Nucleus accumbens (tissue), 56 donors: ENCODE data around the gene FOXK1.

Experiments
- DNase-seq, 56 donors: peaks; one replicate each; lab custom pipeline; 2025; lab: John Stamatoyannopoulos, UW

Gene FOXK1

GRCh38 chr7:4693152-4693551 lies 11.1 kb downstream of the FOXK1 start:
- no peak for DNase-seq

DNA sequence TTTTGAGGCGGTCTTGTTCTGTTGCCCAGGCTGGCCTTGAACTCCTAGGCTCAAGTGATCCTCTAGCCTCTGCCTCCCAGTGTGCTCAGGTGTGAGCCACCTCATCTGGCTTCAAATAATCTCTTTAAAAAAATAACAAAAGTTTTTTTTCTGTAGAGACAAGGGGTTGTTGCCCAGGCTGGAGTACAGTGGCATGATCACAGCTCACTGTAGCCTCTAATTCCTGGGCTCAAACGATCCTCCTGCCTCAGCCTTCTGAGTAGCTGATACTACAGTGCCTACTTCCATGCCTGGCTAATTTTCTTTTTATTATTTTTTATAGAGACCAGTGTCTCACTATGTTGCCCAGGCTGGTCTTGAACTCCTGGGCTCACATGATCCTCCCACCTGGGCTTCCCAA lies 11.7 kb downstream of the FOXK1 start:
- DNase-seq = no peak

DNA sequence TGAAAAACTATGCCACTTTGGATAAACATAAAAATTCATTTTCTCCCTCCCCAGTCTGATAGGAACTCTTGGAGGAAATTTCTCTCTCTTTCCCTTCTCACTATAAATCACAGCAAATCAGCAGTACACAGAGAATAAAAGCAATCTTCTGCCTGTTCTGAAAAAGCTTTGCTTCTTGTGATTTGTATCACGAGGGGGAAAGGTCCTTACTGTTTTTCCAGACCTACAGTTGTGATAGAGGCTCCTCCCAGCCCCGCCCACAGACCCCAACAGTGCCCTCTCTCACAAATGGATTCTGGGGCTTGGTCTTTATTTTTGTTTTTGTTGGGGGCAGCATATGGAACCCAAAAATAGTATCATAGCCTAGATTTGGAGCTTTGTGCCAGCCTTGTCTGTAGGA lies 12.2 kb downstream of the FOXK1 start:
- no peak for DNase-seq

DNA sequence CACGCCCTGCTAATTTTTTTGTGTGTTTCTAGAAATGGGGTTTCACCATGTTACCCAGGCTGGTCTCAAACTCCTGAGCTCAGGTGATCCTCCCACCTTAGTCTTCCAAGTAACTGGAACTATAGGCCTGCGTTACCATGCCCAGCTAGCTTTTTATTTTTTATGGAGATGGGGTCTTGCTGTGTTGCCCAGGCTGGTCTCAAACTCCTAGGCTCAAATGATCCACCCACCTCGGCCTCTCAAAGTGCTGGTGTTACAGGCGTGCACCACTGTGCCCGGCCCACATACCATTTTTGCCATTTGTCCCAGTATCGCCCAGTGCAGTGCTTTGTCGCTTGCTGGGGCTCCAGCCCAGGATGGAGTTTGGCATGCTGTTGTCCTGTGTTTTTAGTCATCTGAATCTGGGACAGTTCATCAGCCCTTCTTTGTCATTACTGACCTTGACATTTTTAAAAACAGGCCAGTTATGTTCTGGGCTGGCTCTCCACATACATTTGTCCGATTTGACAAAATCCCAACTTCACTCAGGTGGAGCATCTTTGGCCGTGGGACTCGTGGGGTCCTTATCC lies 16.7 kb downstream of the FOXK1 start:
- DNase-seq = no peak

DNA sequence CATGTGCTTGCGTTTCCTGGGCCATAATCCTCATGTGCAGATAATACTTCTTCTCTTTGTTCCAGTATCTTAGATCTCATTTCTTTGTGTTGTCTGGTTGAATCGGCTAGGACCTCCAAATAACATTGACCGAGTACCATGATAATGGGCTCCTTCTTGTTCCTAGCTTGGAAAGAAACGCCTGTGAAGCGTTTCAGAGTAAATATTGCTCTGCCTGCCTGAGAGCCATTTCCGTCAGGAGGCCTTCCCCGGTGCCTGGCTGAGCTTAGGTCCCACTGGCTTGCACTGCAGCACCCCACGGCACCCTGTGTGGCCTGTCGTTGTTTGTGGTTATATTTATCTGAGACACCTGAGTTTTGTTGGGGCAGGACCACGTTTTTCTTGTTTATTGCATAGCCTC lies 17.7 kb downstream of the FOXK1 start:
- no peak for DNase-seq

GRCh38 chr7:4700577-4701235 lies 18.6 kb downstream of the FOXK1 start:
- DNase-seq = peak in 2 of 56 donors; percentile 15 to 43

DNA sequence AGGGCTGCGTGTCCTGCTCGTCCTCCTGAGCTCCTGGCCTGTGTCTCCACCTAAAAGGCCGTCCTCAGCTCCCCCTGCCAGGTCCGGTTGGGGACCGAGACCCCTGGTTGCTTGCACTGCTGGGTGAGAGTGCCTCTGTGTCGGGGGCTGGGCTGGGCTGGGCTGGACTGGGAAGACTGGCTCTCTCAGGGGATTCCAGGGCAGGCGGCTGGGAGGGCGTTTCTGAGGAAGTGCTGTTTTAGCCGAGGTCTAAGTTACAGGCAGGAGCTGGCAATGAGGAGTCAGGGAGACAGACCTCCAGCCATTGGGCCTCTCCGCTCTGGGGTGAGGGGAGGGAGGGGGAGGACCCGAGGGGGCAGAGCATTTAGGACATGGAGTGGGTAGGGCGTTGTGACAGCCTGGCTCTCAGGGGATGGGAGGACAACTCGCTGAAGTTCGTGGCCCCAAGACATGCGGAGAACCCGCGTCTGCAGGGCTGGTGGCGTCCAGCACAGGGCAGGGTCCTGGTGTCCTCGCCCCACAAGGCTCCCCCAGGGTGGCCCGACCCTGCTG lies 20.9 kb downstream of the FOXK1 start:
- DNase-seq = no peak

DNA sequence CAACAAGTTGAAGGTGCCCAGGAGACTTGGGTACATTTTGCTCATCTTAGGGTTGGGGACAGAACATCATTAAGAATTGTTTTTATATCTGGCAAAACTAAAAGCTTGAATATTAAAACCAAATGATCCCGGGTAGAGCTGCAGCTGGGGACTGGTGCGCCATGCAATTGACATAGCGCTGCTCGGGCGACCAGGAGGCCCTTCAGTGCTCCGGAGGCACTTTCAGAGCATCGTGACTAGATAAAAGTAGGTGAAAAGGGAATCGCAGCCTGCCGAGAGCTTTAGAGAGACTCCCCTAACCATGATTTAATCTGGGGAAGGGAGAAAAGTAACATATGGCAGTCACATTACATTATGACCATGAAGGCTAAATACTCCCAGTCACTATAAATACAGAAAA lies 21.4 kb downstream of the FOXK1 start:
- no peak for DNase-seq

- no peak for DNase-seq
Observed at GRCh38 chr7:4706384-4707216, 24.5 kb downstream of the FOXK1 start.

GRCh38 chr7:4707217-4707741 lies 25.2 kb downstream of the FOXK1 start:
- peak in 16 of 56 donors; percentile 10 to 61 (median 30) for DNase-seq

DNA sequence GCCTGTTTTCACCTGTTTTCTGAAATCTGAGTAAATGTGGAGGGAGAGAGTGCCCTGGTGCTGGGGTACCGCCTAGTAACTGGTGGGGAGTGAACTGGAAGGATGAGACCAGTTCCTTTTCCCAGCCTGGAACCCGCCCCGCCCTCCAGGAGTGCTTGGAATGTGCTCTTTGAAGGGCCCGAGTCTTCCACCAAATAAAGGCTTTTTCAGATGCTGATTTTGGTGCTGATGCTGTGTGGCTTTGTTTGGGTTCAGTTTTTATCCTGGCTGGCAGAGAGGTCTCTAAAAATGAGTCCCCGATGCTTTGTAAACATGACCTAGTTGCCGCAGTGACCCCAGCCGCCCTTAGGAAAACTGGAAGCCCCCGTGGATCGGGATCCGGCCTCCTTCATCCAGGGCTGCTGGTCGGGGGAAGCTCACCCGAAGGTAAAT lies 25.9 kb downstream of the FOXK1 start:
- DNase-seq = no peak

DNA sequence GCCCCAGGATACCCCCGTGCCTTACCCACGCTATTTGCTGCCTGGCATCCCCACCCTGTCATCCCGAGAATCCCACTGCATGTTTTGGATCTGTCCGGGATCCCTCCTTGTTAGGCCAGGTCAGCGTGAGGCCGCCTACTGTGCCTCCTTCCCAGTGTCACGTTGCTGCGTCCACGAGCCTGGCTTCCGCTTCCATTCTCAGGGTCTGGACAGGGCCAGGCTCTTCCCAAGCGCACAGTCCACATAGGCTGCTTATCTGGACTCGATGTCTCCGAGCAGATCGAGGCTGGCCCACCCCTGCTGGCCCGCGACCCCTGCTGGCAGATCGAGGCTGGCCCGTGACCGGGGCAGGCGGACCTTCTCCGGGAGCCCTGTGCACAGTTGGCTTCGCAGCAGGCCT lies 27.1 kb downstream of the FOXK1 start:
- DNase-seq = no peak

- no peak for DNase-seq
Observed at GRCh38 chr7:4711093-4711492, 29.0 kb downstream of the FOXK1 start.

- no peak for DNase-seq
Observed at GRCh38 chr7:4711634-4712033, 29.5 kb downstream of the FOXK1 start.

GRCh38 chr7:4712281-4713182 lies 30.4 kb downstream of the FOXK1 start:
- DNase-seq = no peak

- DNase-seq = no peak
Observed at GRCh38 chr7:4713183-4713784, 31.2 kb downstream of the FOXK1 start.

DNA sequence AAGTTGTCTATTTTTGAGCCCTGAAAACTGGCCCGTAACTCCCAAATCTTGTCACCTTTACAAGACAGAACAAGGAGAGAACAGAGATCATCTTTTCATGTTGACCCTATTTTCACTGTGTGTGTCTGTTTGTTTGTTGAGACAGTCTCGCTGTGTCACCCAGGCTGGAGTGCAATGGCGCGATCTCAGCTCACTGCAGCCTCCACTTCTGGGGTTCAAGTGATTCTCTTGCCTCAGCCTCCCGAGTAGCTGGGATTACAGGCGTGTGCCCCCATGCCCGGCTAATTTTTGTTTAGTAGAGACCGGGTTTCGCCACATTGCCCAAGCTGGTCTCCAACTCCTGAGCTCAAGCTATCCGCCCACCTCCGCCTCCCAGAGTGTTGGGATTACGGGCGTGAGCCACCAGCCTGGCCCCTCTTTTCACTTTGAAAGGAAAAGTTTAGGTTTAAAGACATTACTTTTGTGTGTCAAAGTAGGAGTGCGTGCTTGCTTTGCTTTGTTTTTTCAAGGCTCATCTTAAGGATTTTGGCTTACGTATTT lies 32.1 kb downstream of the FOXK1 start:
- no peak for DNase-seq

- DNase-seq = no peak
Observed at GRCh38 chr7:4714767-4715409, 32.8 kb downstream of the FOXK1 start.

- DNase-seq = peak in 30 of 56 donors; percentile 7 to 64 (median 32)
Observed at GRCh38 chr7:4715410-4715776, 33.3 kb downstream of the FOXK1 start.
